ENCODE data around the gene NFIL3.
"Not testable (repeated sequence)": the region's sequence is repeated elsewhere in the genome, so short reads cannot be mapped to it uniquely, and the experiment has no call there.

NFIL3 gene

DNA sequence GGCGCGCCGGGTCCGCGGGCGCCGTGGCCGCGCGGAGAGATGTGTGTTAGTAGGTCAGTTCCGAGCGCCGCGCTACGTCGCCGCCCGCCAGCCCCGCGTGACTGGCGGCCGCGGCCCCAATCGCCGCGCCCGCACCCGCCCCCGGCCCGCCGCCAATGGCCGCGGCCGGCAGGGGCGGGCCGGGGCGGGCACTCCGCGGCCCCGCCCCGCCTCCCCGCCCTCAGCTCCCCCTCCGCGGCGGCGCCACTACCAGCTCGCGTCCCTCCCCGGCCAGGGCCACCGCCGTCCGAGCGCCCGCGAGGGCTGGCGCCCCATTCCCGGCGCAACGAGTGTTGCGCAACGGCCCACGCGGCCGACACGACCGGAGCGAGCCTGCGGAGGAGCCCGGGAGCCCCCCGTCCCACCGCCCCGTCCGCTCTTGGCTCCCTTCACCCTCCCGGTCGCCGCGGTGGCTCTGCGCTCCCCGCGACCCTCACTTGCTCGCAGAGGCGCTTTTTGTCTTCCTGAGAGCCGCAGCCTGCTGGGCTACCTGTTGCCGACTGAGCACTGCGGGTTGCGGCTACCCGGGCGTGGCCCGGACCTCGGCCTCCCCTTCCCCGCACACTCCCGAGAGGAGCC lies at the start of gene NFIL3:
TSS of gene NFIL3 (minus strand) at position 48 of the 618 bp plus-strand sequence. CDS start 13,098 bp downstream, outside the sequence.
- Histone ChIP-seq H3K9ac (ENCODE audit: low read length) (peak within 1 kb of the TSS; percentile 67), H3K36me3 (ENCODE audit: low read length) (no peaks in the 10 kb centered on the region), H3K4me2 (ENCODE audit: low read depth, low read length, poor library complexity, severe bottlenecking) (peak within 1 kb of the TSS; percentile 87), H3F3A (ENCODE audit: insufficient read depth) (no peaks in the 10 kb centered on the region), H3K79me2 (ENCODE audit: insufficient read depth, low read length) (peaks cover 8% of the 10 kb centered on the region; the same call in 1 of the 2 replicates), H3K9me3 (ENCODE audit: insufficient read depth, low read length) (no peaks in the 10 kb centered on the region), H3K27me3 (ENCODE audit: low read length) (no peaks in the 10 kb centered on the region), H2AFZ (ENCODE audit: low read depth, low read length, severe bottlenecking) (peak within 1 kb of the TSS; percentile 100), H3K4me3 (ENCODE audit: insufficient read depth, low read length, poor library complexity, severe bottlenecking) (peak within 1 kb of the TSS; percentile 98), H3K9me2 (replicated peaks; ENCODE audit: insufficient read depth, low read length) (no peaks in the 10 kb centered on the region), H3K27ac (ENCODE audit: low read depth, low read length) (no peak within 1 kb of the TSS), H4K20me1 (ENCODE audit: low read depth, low read length) (peaks cover 18% of the 10 kb centered on the region; the same call in 1 of the 2 replicates)
- TF ChIP-seq CTCF (IDR thresholded peaks at IDR 0.05; ENCODE audit: insufficient read depth, low read length, poor library complexity, severe bottlenecking) = no peak
- TF ChIP-seq EZH2phosphoT487 (conservative IDR thresholded peaks at IDR 0.05; ENCODE audit: low read length) = no peak

- not testable (repeated sequence) for H3K79me2 ChIP-seq (ENCODE audit: insufficient read depth, low read length); H3K9ac ChIP-seq (ENCODE audit: low read length); H3K9me3 ChIP-seq (ENCODE audit: insufficient read depth, low read length); H3K27me3 ChIP-seq (ENCODE audit: low read length); H4K20me1 ChIP-seq (ENCODE audit: low read depth, low read length); H3K27ac ChIP-seq (ENCODE audit: low read depth, low read length); H3K9me2 ChIP-seq (replicated peaks; ENCODE audit: insufficient read depth, low read length); H3K36me3 ChIP-seq (ENCODE audit: low read length); H3K4me3 ChIP-seq (ENCODE audit: insufficient read depth, low read length, poor library complexity, severe bottlenecking); H3K4me2 ChIP-seq (ENCODE audit: low read depth, low read length, poor library complexity, severe bottlenecking); H3F3A ChIP-seq (ENCODE audit: insufficient read depth); H2AFZ ChIP-seq (ENCODE audit: low read depth, low read length, severe bottlenecking)
Observed at GRCh38 chr9:91471524-91471923, 47.9 kb upstream of the NFIL3 start.

GRCh38 chr9:91465420-91465819 lies 41.8 kb upstream of the NFIL3 start:
- H2AFZ ChIP-seq (ENCODE audit: low read depth, low read length, severe bottlenecking) = no peak overlapping the region
- H3K9ac ChIP-seq (ENCODE audit: low read length) = no peak overlapping the region
- no peaks in the 10 kb centered on the region for H3K79me2 ChIP-seq (ENCODE audit: insufficient read depth, low read length)
- H3K27me3 ChIP-seq (ENCODE audit: low read length) = no peaks in the 10 kb centered on the region
- H3F3A ChIP-seq (ENCODE audit: insufficient read depth) = no peaks in the 10 kb centered on the region
- H3K9me2 ChIP-seq (replicated peaks; ENCODE audit: insufficient read depth, low read length) = no peaks in the 10 kb centered on the region
- no peaks in the 10 kb centered on the region for H3K9me3 ChIP-seq (ENCODE audit: insufficient read depth, low read length)
- no peak overlapping the region for H3K27ac ChIP-seq (ENCODE audit: low read depth, low read length)
- no peak overlapping the region for H3K4me3 ChIP-seq (ENCODE audit: insufficient read depth, low read length, poor library complexity, severe bottlenecking)
- no peaks in the 10 kb centered on the region for H3K36me3 ChIP-seq (ENCODE audit: low read length)
- H3K4me2 ChIP-seq (ENCODE audit: low read depth, low read length, poor library complexity, severe bottlenecking) = no peak overlapping the region
- H4K20me1 ChIP-seq (ENCODE audit: low read depth, low read length) = no peaks in the 10 kb centered on the region
- TF ChIP-seq EZH2phosphoT487 (conservative IDR thresholded peaks at IDR 0.05; ENCODE audit: low read length) (no peak), CTCF (IDR thresholded peaks at IDR 0.05; ENCODE audit: insufficient read depth, low read length, poor library complexity, severe bottlenecking) (no peak)

DNA sequence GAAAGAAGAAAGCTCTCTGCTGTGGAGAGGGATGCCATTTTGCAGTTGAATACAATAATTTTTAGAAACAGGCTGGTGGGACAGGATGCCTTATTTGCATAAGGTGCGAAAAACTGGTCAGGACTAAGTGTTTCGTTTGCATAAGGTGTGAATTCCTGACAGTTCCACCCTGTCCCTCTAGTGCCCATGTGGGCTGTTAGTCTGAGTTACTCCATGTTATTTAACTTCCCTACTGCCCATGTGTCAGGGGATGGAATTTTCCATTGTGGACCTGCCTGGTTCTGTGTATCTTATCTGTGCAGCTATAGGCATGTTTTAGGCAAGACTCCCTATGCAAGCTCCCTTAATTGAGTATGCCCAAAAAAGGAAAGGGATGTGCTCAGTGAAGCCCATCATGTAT lies 35.3 kb upstream of the NFIL3 start:
- no peaks in the 10 kb centered on the region for H3K27me3 ChIP-seq (ENCODE audit: low read length)
- H3K79me2 ChIP-seq (ENCODE audit: insufficient read depth, low read length) = no peaks in the 10 kb centered on the region
- no peak overlapping the region for H3K9ac ChIP-seq (ENCODE audit: low read length)
- no peak overlapping the region for H3K27ac ChIP-seq (ENCODE audit: low read depth, low read length)
- no peaks in the 10 kb centered on the region for H3K36me3 ChIP-seq (ENCODE audit: low read length)
- no peaks in the 10 kb centered on the region for H4K20me1 ChIP-seq (ENCODE audit: low read depth, low read length)
- peaks cover 3% of the 10 kb centered on the region; the same call in 1 of the 2 replicates for H3K9me3 ChIP-seq (ENCODE audit: insufficient read depth, low read length)
- H3K4me3 ChIP-seq (ENCODE audit: insufficient read depth, low read length, poor library complexity, severe bottlenecking) = no peak overlapping the region
- no peaks in the 10 kb centered on the region for H3K9me2 ChIP-seq (replicated peaks; ENCODE audit: insufficient read depth, low read length)
- no peaks in the 10 kb centered on the region for H3F3A ChIP-seq (ENCODE audit: insufficient read depth)
- no peak overlapping the region for H2AFZ ChIP-seq (ENCODE audit: low read depth, low read length, severe bottlenecking)
- no peak overlapping the region for H3K4me2 ChIP-seq (ENCODE audit: low read depth, low read length, poor library complexity, severe bottlenecking)
- TF ChIP-seq EZH2phosphoT487 (conservative IDR thresholded peaks at IDR 0.05; ENCODE audit: low read length) (no peak), CTCF (IDR thresholded peaks at IDR 0.05; ENCODE audit: insufficient read depth, low read length, poor library complexity, severe bottlenecking) (no peak)
